NCI-H128 (cell line): ENCODE data around the gene TLCD4.
"Not testable (repeated sequence)": the region's sequence is repeated elsewhere in the genome, so short reads cannot be mapped to it uniquely, and the experiment has no call there.

Source experiments
- DNase-seq: peaks from one replicate; lab custom pipeline; 2025; ENCODE audit not compliant: unreplicated experiment; lab: John Stamatoyannopoulos, UW

Gene TLCD4

GRCh38 chr1:95117207-95118066, at the start of gene TLCD4:
Gene TLCD4, plus strand, starts transcription at chr1:95117355. Its CDS starts 26,547 bp downstream, at chr1:95143902.
- no peak for DNase-seq

- DNase-seq: no peak
These were observed 49.6 kb upstream of the TLCD4 start for GRCh38 chr1:95067568-95067967.

- no peak for DNase-seq
These were observed 48.0 kb upstream of the TLCD4 start for GRCh38 chr1:95068956-95069709.

GRCh38 chr1:95069710-95070093, 47.5 kb upstream of the TLCD4 start:
- DNase-seq: no peak

GRCh38 chr1:95071539-95071938, 45.6 kb upstream of the TLCD4 start:
- DNase-seq: no peak

- no peak for DNase-seq
These were observed 45.0 kb upstream of the TLCD4 start for GRCh38 chr1:95072117-95072516.

GRCh38 chr1:95072532-95073419, 44.4 kb upstream of the TLCD4 start, which contains the start of gene ALG14:
Gene ALG14, minus strand, starts transcription at chr1:95072951. Its CDS starts 53 bp downstream, at chr1:95072898.
- DNase-seq: peak; percentile 93

- DNase-seq: no peak
These were observed 43.7 kb upstream of the TLCD4 start for GRCh38 chr1:95073446-95073845.

GRCh38 chr1:95076034-95076433, 41.1 kb upstream of the TLCD4 start:
- DNase-seq: no peak

- DNase-seq: no peak
These were observed 36.7 kb upstream of the TLCD4 start for GRCh38 chr1:95080446-95080845.

- no peak for DNase-seq
These were observed 36.3 kb upstream of the TLCD4 start for GRCh38 chr1:95080879-95081278.

GRCh38 chr1:95084317-95085176, 32.6 kb upstream of the TLCD4 start:
- no peak for DNase-seq

GRCh38 chr1:95085376-95085775, 31.8 kb upstream of the TLCD4 start:
- no peak for DNase-seq

GRCh38 chr1:95086949-95087533, 30.1 kb upstream of the TLCD4 start:
- DNase-seq: no peak

- DNase-seq: no peak
These were observed 28.9 kb upstream of the TLCD4 start for GRCh38 chr1:95088303-95088702.

- DNase-seq: no peak
These were observed 27.4 kb upstream of the TLCD4 start for GRCh38 chr1:95089650-95090287.

GRCh38 chr1:95091290-95091689, 25.9 kb upstream of the TLCD4 start:
- DNase-seq: not testable (repeated sequence)

- DNase-seq: not testable (repeated sequence)
These were observed 24.3 kb upstream of the TLCD4 start for GRCh38 chr1:95092891-95093290.

- DNase-seq: no peak
These were observed 23.9 kb upstream of the TLCD4 start for GRCh38 chr1:95093296-95093695.
